Esophagus muscularis mucosa (tissue), 4 donors: ENCODE measurements around the gene EGF. TPM values are rescaled to one million over a fixed set of nuclear protein-coding genes. Genes with fewer than 3 reads are reported as not detected.

Source experiments
- DNase-seq: peaks from one replicate; pipeline ENCODE4 v3.0.0-alpha.2; 2017; ENCODE audit errors: extremely low spot score
- H3K27ac ChIP-seq, 4 donors: fragments of 200-600 bp; sonication (generic); replicated peaks in 1 of 4; 1 replicate in 3 of 4; 2 replicates in 1 of 4; pipeline ENCODE4 v1.5.1; 2016 to 2019; ENCODE audit warnings: mild to moderate bottlenecking in 1 of 4
- H3K27me3 ChIP-seq, 4 donors: fragments of 200-600 bp; sonication (generic); one replicate each; pipeline versions ENCODE4 v1.5.1 to v1.6.0; 2016 to 2019
- H3K36me3 ChIP-seq, 4 donors: fragments of 200-600 bp; sonication (generic); one replicate each; pipeline ENCODE4 v1.5.1; 2016 to 2019
- H3K4me1 ChIP-seq, 4 donors: fragments of 200-600 bp; sonication (generic); one replicate each; pipeline ENCODE4 v1.5.1; 2016 to 2019
- H3K4me3 ChIP-seq, 4 donors: fragments of 200-600 bp; sonication (generic); 1 replicate in 2 of 4; 2 replicates in 2 of 4; pipeline ENCODE4 v1.5.1; 2016 to 2019; ENCODE audit warnings: mild to moderate bottlenecking in 4 of 4, moderate library complexity in 1 of 4
- H3K9me3 ChIP-seq, 4 donors: fragments of 200-600 bp; sonication (generic); 1 replicate in 3 of 4; 2 replicates in 1 of 4; pipeline ENCODE4 v1.5.1; 2016 to 2019
- EP300 ChIP-seq: sonication (generic); formaldehyde crosslinking; IDR thresholded peaks from one replicate; pipeline ENCODE4 v1.6.1; 2017; ENCODE audit warnings: antibody characterized with exemption
- POLR2A ChIP-seq: fragments of 450-650 bp; IDR thresholded peaks from one replicate; pipeline ENCODE4 v1.6.1; 2017; ENCODE audit warnings: antibody characterized with exemption, moderate library complexity, mild to moderate bottlenecking, low read depth
- POLR2AphosphoS5 ChIP-seq, 2 donors: sonication (generic); formaldehyde crosslinking; IDR thresholded peaks; one replicate each; pipeline ENCODE4 v1.6.1; 2017; ENCODE audit warnings: antibody characterized with exemption in 2 of 2
- WGBS: methylation state at CpG from one replicate; pipeline ENCODE4 v1.1.5; 2018; 5-methylcytosine and 5-hydroxymethylcytosine counted together
- intact Hi-C: fragments of 100-400 bp; cut with DNase I; formaldehyde crosslinking; loops from one replicate; pipeline ENCODE4 v1.15.1; 2023
- total RNA-seq, 4 donors: library from RNA; depleted of rRNA; stranded (reverse); fragments of >200 nt; gene quantifications; one replicate each; pipeline versions ENCODE4 v1.1.0 to v1.2.1, GENCODE V29; 2016
- TF ChIP-seq, protein P1 (sequence below), 3 experiments: fragments of 200-600 bp in 2 of 3; fragments of 450-650 bp in 1 of 3; sonication (generic) in 2 of 3; IDR thresholded peaks; one replicate each; pipeline ENCODE4 v1.5.1; 2017 to 2019; ENCODE audit warnings: antibody characterized with exemption in 3 of 3, mild to moderate bottlenecking in 2 of 3, moderate library complexity in 1 of 3

EGF gene
- total RNA-seq, 4 donors from 2014 or later: 0.75 to 3.6 (median 2.2) TPM

DNA sequence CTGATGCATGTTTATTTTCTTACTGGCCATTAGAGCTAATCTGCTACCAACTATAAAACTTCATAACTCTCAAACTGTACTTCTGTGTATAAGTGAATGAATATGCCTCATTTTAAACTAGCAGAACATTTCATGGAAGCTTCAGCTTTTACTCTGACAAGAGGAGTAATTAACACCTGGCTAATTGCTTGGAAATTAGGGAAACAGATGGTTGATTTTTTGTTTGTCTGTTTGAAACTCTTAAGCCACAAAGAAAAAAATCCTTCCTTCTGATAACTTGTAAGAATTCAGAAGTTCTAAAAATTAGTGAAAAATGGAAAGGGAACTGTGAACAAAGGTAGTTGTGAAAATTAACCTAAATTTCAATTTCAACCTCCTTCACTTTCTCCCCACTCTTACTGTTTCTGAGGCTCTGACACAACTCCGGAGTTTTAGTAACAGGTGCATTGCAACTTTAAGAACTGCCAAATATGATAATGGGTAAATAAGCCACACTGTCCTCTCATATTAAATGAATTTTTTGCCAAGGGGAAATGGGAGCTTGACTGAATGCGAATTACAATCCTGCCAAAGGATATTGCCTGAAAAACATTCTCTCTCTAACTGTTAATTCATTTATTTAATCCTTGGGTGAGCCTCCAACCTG, 1.0 kb downstream of the EGF start:
- Histone ChIP-seq H3K27me3 (no peaks in the 10 kb centered on the region), H3K4me3 (no peak overlapping the region), H3K9me3 (no peaks in the 10 kb centered on the region), H3K36me3 (no peaks in the 10 kb centered on the region), H3K4me1 (peaks cover 0 to 18% (median 12%) of the 10 kb centered on the region in 4 donors), H3K27ac (no peak overlapping the region)
- intact Hi-C loops: no loop called here
- no peak for DNase-seq
- no peak for TF ChIP-seq EP300
- WGBS: 72% methylated on average over 2 of the region's 2 CpGs

DNA sequence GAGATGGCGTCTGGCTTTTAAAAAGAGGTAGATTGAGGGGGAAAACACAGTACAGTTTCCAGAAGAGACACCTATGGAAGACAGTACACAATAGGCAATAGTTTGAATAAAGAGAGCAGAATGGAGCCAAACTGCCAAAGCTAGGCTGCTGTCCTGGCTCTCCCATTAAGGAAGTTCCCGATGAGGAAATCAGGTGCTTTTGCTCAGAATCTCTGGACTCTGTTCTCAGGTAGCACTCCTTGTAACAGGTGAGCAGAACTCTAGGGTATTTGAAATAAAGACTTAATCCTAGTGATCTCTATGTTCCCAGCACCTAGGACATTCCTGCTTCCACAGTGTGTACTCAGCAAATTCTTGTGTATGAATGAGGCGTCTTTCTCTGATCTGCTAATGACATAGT, 1.6 kb downstream of the EGF start:
- WGBS: 85% methylated on average over 3 of the region's 3 CpGs
- Histone ChIP-seq H3K9me3 (no peaks in the 10 kb centered on the region), H3K36me3 (no peaks in the 10 kb centered on the region), H3K4me3 (no peak overlapping the region), H3K4me1 (peaks cover 0 to 18% (median 12%) of the 10 kb centered on the region in 4 donors), H3K27me3 (no peaks in the 10 kb centered on the region), H3K27ac (no peak overlapping the region)
- TF ChIP-seq POLR2AphosphoS5 (IDR thresholded peaks at IDR 0.05): no peak
- no peak for TF ChIP-seq POLR2A
- TF ChIP-seq, protein P1, sequence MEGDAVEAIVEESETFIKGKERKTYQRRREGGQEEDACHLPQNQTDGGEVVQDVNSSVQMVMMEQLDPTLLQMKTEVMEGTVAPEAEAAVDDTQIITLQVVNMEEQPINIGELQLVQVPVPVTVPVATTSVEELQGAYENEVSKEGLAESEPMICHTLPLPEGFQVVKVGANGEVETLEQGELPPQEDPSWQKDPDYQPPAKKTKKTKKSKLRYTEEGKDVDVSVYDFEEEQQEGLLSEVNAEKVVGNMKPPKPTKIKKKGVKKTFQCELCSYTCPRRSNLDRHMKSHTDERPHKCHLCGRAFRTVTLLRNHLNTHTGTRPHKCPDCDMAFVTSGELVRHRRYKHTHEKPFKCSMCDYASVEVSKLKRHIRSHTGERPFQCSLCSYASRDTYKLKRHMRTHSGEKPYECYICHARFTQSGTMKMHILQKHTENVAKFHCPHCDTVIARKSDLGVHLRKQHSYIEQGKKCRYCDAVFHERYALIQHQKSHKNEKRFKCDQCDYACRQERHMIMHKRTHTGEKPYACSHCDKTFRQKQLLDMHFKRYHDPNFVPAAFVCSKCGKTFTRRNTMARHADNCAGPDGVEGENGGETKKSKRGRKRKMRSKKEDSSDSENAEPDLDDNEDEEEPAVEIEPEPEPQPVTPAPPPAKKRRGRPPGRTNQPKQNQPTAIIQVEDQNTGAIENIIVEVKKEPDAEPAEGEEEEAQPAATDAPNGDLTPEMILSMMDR (IDR thresholded peaks at IDR 0.05): no peak
- no peak for TF ChIP-seq EP300
- intact Hi-C loops: no loop called here
- no peak for DNase-seq

DNA sequence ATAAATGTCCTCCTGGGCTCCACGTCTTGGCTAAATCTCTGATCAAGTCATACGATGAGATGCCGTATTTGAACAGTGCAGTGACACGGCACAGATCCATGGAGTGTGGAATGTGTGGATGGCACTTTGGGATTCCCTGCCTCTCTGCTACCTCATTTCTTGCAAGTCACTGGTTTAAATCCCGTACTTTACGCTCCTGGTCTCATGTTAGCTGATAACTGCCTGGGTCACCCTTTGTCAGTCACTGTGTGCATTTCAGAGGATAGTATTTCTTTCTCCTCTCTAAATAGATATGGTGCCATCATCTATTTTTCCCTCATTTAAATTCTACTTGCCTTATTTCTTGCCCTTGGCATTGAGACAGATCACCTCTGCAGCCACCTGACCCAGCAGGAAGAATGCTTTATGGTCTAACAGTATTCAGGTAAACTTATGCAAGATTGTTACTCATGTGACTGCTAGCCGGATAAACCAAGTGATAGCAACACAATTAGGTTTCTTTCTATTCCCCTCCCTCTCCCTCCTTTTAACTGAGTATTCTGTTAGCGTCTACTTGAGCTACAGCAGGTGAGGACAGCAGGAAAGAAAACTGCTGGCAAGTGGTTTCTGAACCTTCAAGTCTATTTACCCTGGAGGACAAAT, 2.8 kb downstream of the EGF start:
- no peaks in the 10 kb centered on the region for H3K27me3 ChIP-seq
- 87% methylated on average over 8 of the region's 8 CpGs for WGBS
- TF ChIP-seq POLR2A (no peak), POLR2AphosphoS5 (IDR thresholded peaks at IDR 0.05) (no peak), EP300 (no peak)
- TF ChIP-seq, protein P1 (IDR thresholded peaks at IDR 0.05): no peak
- peaks cover 0 to 18% (median 12%) of the 10 kb centered on the region in 4 donors for H3K4me1 ChIP-seq
- DNase-seq: no peak
- intact Hi-C loops: no loop called here
- no peak overlapping the region for H3K4me3 ChIP-seq
- no peaks in the 10 kb centered on the region for H3K36me3 ChIP-seq
- H3K27ac ChIP-seq: no peak overlapping the region
- H3K9me3 ChIP-seq: no peaks in the 10 kb centered on the region

DNA sequence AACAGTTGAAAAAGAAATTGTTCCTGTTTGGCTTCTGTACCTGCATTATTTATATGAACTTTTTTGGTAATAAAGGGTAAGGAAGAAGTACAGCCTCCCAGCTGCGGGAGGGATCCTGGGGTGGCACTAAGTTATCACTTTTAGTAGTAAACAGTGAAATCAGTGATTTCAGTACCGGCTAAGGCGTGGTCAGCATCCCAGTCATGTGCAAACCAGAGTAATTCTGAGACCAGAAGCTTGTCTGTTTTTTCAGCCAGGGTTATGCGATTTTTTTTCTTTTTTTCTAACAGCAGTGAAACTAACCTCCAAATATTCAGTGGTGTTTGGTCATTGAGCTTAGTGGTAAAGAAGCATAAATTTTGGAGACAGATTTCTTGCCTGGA, 3.3 kb downstream of the EGF start:
- DNase-seq: no peak
- intact Hi-C loops: no loop called here
- Histone ChIP-seq H3K4me3 (no peak overlapping the region), H3K36me3 (no peaks in the 10 kb centered on the region), H3K9me3 (no peaks in the 10 kb centered on the region), H3K4me1 (peaks cover 0 to 19% (median 13%) of the 10 kb centered on the region in 4 donors), H3K27me3 (no peaks in the 10 kb centered on the region), H3K27ac (no peak overlapping the region)
- 73% methylated on average over 4 of the region's 4 CpGs for WGBS
- TF ChIP-seq, protein P1 (IDR thresholded peaks at IDR 0.05): no peak
- TF ChIP-seq POLR2A (no peak), POLR2AphosphoS5 (IDR thresholded peaks at IDR 0.05) (no peak), EP300 (no peak)

DNA sequence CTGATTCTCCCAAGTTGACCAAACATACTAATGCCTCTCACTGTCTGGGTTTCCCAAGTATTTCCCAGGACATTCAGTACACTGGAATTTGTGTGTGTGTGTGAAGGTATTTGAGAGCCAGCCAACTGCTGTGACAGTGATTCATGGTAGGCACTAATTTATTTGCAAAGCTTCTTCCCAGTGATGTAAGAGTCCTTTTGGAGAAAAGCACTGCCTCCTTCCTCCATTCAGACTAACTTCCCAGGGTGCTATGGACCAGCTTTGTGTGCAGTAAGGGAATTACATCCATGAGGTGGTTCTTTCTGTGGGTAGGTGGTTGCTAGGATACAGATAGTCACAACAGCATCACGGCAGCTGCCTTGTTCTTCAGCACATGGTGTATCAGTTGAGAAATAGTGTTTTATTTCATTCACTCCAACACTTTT, 8.7 kb downstream of the EGF start:
- peak overlapping the region in 2 of 4 donors; percentile 22 to 25 for H3K27ac ChIP-seq
- DNase-seq: no peak
- intact Hi-C loops: no loop called here
- H3K36me3 ChIP-seq: no peaks in the 10 kb centered on the region
- peaks cover 0 to 12% (median 8%) of the 10 kb centered on the region in 4 donors for H3K4me1 ChIP-seq
- no peak overlapping the region for H3K4me3 ChIP-seq
- H3K9me3 ChIP-seq: no peaks in the 10 kb centered on the region
- TF ChIP-seq, protein P1 (IDR thresholded peaks at IDR 0.05): no peak
- TF ChIP-seq EP300: no peak
- TF ChIP-seq POLR2A: no peak
- TF ChIP-seq POLR2AphosphoS5 (IDR thresholded peaks at IDR 0.05): peak; percentile 21 to 75
- WGBS: 23% methylated on average over 1 of the region's 1 CpG
- H3K27me3 ChIP-seq: no peaks in the 10 kb centered on the region
